Upper lobe of left lung (tissue), 6 donors: ENCODE measurements around the gene TP73. TPM values are rescaled to one million over a fixed set of nuclear protein-coding genes. Genes with fewer than 3 reads are reported as not detected.

ENCODE experiments used
- ATAC-seq, 2 donors: fragments of 200-7000 bp; cut with Tn5 transposase; one replicate each; pipeline ENCODE4 v1.9.1; 2022; ENCODE audit warnings: mild to moderate bottlenecking in 2 of 2, moderate library complexity in 2 of 2; ENCODE audit not compliant: low FRiP score in 2 of 2
- DNase-seq, 2 donors: peaks; one replicate each; pipeline ENCODE4 v3.0.0-alpha.2; 2019 to 2020
- H3K27ac ChIP-seq, 4 donors: fragments of 200-600 bp; sonication (generic); one replicate each; pipeline ENCODE4 v1.5.1; 2016 to 2019
- H3K27me3 ChIP-seq, 4 donors: fragments of 200-600 bp; sonication (generic); one replicate each; pipeline ENCODE4 v1.5.1; 2017 to 2019
- H3K36me3 ChIP-seq, 4 donors: fragments of 200-600 bp; sonication (generic); one replicate each; pipeline ENCODE4 v1.5.1; 2016 to 2019
- H3K4me1 ChIP-seq, 4 donors: fragments of 200-600 bp; sonication (generic); one replicate each; pipeline ENCODE4 v1.5.1; 2018 to 2019
- H3K4me3 ChIP-seq, 4 donors: fragments of 200-600 bp; sonication (generic); one replicate each; pipeline ENCODE4 v1.5.1; 2017 to 2019; ENCODE audit warnings: mild to moderate bottlenecking in 2 of 4, moderate library complexity in 1 of 4
- H3K9me3 ChIP-seq, 4 donors: fragments of 200-600 bp; sonication (generic); one replicate each; pipeline ENCODE4 v1.5.1; 2018 to 2019
- CTCF ChIP-seq, 6 experiments: fragments of 450-650 bp in 4 of 6; fragments of 200-600 bp in 2 of 6; sonication (generic) in 2 of 6; IDR thresholded peaks; one replicate each; pipeline ENCODE4 v1.5.1; 2016 to 2019; ENCODE audit warnings: antibody characterized with exemption in 6 of 6
- EP300 ChIP-seq, 4 donors: sonication (generic); formaldehyde crosslinking; IDR thresholded peaks; one replicate each; pipeline ENCODE4 v1.5.1; 2017; ENCODE audit warnings: antibody characterized with exemption in 4 of 4, control low read depth in 2 of 4
- POLR2A ChIP-seq, 4 donors: fragments of 450-650 bp; IDR thresholded peaks; one replicate each; pipeline ENCODE4 v1.5.1; 2016 to 2017; ENCODE audit warnings: antibody characterized with exemption in 4 of 4, mild to moderate bottlenecking in 2 of 4
- POLR2AphosphoS5 ChIP-seq, 2 donors: sonication (generic); formaldehyde crosslinking; IDR thresholded peaks; one replicate each; pipeline ENCODE4 v1.5.1; 2017; ENCODE audit warnings: antibody characterized with exemption in 2 of 2
- WGBS, 2 donors: methylation state at CpG; one replicate each; pipeline ENCODE4 v1.1.5; 2017 to 2018; 5-methylcytosine and 5-hydroxymethylcytosine counted together
- total RNA-seq, 6 donors: library from RNA; depleted of rRNA in 4 of 6; stranded (reverse); fragments of >200 nt in 4 of 6; gene quantifications; one replicate each; pipeline versions ENCODE4 v1.1.0 to v1.2.1, GENCODE V29; 2016 to 2021
- donor health status: DM: no; HTN: no; CAD: no; lungs with moderate emphysema.
- donor health status: DM: no; HTN: yes; CAD: no; lungs with severe emphysema.

The TP73 gene
- total RNA-seq, 6 donors from 2014 or later = 0.77 to 9.8 (median 4.1) TPM

- no peaks in the 10 kb centered on the region for H3K36me3 ChIP-seq
- no peak for DNase-seq
Observed at GRCh38 chr1:3658231-3658615, 5.9 kb downstream of the TP73 start.

GRCh38 chr1:3659093-3659492, 6.8 kb downstream of the TP73 start:
- no peaks in the 10 kb centered on the region for H3K27me3 ChIP-seq
- no peak for TF ChIP-seq POLR2AphosphoS5 (IDR thresholded peaks at IDR 0.05)
- TF ChIP-seq POLR2A (IDR thresholded peaks at IDR 0.05) = no peak
- TF ChIP-seq EP300 (IDR thresholded peaks at IDR 0.05) = no peak
- TF ChIP-seq CTCF (IDR thresholded peaks at IDR 0.05) = no peak
- H3K9me3 ChIP-seq = no peaks in the 10 kb centered on the region
- DNase-seq (no peak), ATAC-seq (no peak)
- 80 to 91% methylated on average over 14 to 15 of the region's 15 CpGs for WGBS, 2 donors
- H3K4me3 ChIP-seq = no peak overlapping the region
- no peaks in the 10 kb centered on the region for H3K36me3 ChIP-seq
- peaks cover 0 to 5% (median 0%) of the 10 kb centered on the region in 4 donors for H3K4me1 ChIP-seq
- no peak overlapping the region for H3K27ac ChIP-seq

More at GRCh38 chr1:3658231-3658615, 5.9 kb downstream of the TP73 start:
- ATAC-seq = no peak
- Histone ChIP-seq H3K27me3 (peaks cover 0 to 7% (median 2%) of the 10 kb centered on the region in 4 donors), H3K27ac (no peak overlapping the region), H3K9me3 (no peaks in the 10 kb centered on the region), H3K4me3 (no peak overlapping the region), H3K4me1 (peaks cover 0 to 5% (median under 1%) of the 10 kb centered on the region in 4 donors)
- TF ChIP-seq EP300 (IDR thresholded peaks at IDR 0.05) = no peak
- TF ChIP-seq POLR2AphosphoS5 (IDR thresholded peaks at IDR 0.05) = no peak
- no peak for TF ChIP-seq CTCF (IDR thresholded peaks at IDR 0.05)
- no peak for TF ChIP-seq POLR2A (IDR thresholded peaks at IDR 0.05)
- WGBS, 2 donors = 68 to 70% methylated on average over 14 of the region's 14 CpGs

GRCh38 chr1:3660704-3661103, 8.4 kb downstream of the TP73 start:
- H3K27me3 ChIP-seq = no peaks in the 10 kb centered on the region
- H3K4me3 ChIP-seq = no peak overlapping the region
- H3K9me3 ChIP-seq = no peaks in the 10 kb centered on the region
- peaks cover 0 to 5% (median 0%) of the 10 kb centered on the region in 4 donors for H3K4me1 ChIP-seq
- H3K27ac ChIP-seq = no peak overlapping the region
- H3K36me3 ChIP-seq = no peaks in the 10 kb centered on the region
- ATAC-seq = no peak
- WGBS, 2 donors = 86 to 92% methylated on average over 2 of the region's 2 CpGs
- TF ChIP-seq POLR2AphosphoS5 (IDR thresholded peaks at IDR 0.05) = no peak
- TF ChIP-seq CTCF (IDR thresholded peaks at IDR 0.05) = no peak
- TF ChIP-seq EP300 (IDR thresholded peaks at IDR 0.05) = no peak
- no peak for TF ChIP-seq POLR2A (IDR thresholded peaks at IDR 0.05)
- DNase-seq = no peak

- no peak overlapping the region for H3K27ac ChIP-seq
Observed at GRCh38 chr1:3661631-3662030, 9.3 kb downstream of the TP73 start.

More at GRCh38 chr1:3661631-3662030, 9.3 kb downstream of the TP73 start:
- Histone ChIP-seq H3K9me3 (no peaks in the 10 kb centered on the region), H3K36me3 (no peaks in the 10 kb centered on the region), H3K27me3 (no peaks in the 10 kb centered on the region), H3K4me3 (no peak overlapping the region), H3K4me1 (peaks cover 0 to 5% (median 0%) of the 10 kb centered on the region in 4 donors)
- WGBS, 2 donors = 89 to 99% methylated on average over 4 of the region's 4 CpGs
- no peak for TF ChIP-seq CTCF (IDR thresholded peaks at IDR 0.05)
- TF ChIP-seq POLR2A (IDR thresholded peaks at IDR 0.05) = no peak
- no peak for TF ChIP-seq EP300 (IDR thresholded peaks at IDR 0.05)
- TF ChIP-seq POLR2AphosphoS5 (IDR thresholded peaks at IDR 0.05) = no peak
- no peak for ATAC-seq
- no peak for DNase-seq
